SU-DHL-6 (cell line): ENCODE data around the gene ABR.

Experiments used
- H2AFZ ChIP-seq: fragments of 200-600 bp; sonication (generic); 2 replicates; pipeline ENCODE4 v1.6.1; 2014; ENCODE audit warnings: low read depth, mild to moderate bottlenecking, moderate library complexity, mixed read lengths, antibody characterized with exemption, low read length; ENCODE audit not compliant: severe bottlenecking
- H3F3A ChIP-seq: fragments of 200-600 bp; shearing (Covaris generic); 2 replicates; pipeline ENCODE4 v1.6.0; 2016; ENCODE audit warnings: antibody characterized with exemption, mild to moderate bottlenecking; ENCODE audit not compliant: insufficient read depth
- H3K27ac ChIP-seq: fragments of 200-600 bp; sonication (generic); 2 replicates; pipeline ENCODE4 v1.5.1; 2016; ENCODE audit warnings: low read depth, mild to moderate bottlenecking, low read length, moderate library complexity, mixed read lengths
- H3K27me3 ChIP-seq: fragments of 200-600 bp; sonication (generic), shearing (Covaris generic); 2 replicates; pipeline ENCODE4 v1.6.0; 2014; ENCODE audit warnings: mild to moderate bottlenecking, low read length
- H3K36me3 ChIP-seq: fragments of 200-600 bp; sonication (generic); 2 replicates; pipeline ENCODE4 v1.6.1; 2014; ENCODE audit warnings: mild to moderate bottlenecking, low read length, mixed read lengths
- H3K4me2 ChIP-seq: fragments of 300-600, 200-600 bp; shearing (Covaris generic), sonication (generic); 2 replicates; pipeline ENCODE4 v1.6.0; 2014; ENCODE audit warnings: low read length, low read depth, mild to moderate bottlenecking; ENCODE audit not compliant: poor library complexity, severe bottlenecking
- H3K4me3 ChIP-seq: fragments of 200-600 bp; sonication (generic); 2 replicates; pipeline ENCODE4 v1.5.1; 2014; ENCODE audit warnings: antibody characterized with exemption, low read length, mild to moderate bottlenecking, mixed read lengths; ENCODE audit not compliant: insufficient read depth, poor library complexity, severe bottlenecking
- H3K79me2 ChIP-seq: fragments of 200-600 bp; sonication (generic); 2 replicates; pipeline ENCODE4 v1.6.1; 2014; ENCODE audit warnings: mild to moderate bottlenecking, low read length, moderate library complexity; ENCODE audit not compliant: insufficient read depth
- H3K9ac ChIP-seq: fragments of 200-600 bp; sonication (generic); 2 replicates; pipeline ENCODE4 v1.7.0; 2014; ENCODE audit warnings: mild to moderate bottlenecking, low read length
- H3K9me2 ChIP-seq: fragments of 200-600 bp; sonication (generic); replicated peaks from 2 replicates; pipeline ENCODE4 v1.6.1; 2014; ENCODE audit warnings: low read length; ENCODE audit not compliant: insufficient read depth
- H3K9me3 ChIP-seq: fragments of 200-600 bp; sonication (generic); 2 replicates; pipeline ENCODE4 v1.6.1; 2014; ENCODE audit warnings: low read length, mixed read lengths; ENCODE audit not compliant: insufficient read depth
- H4K20me1 ChIP-seq: fragments of 200-600 bp; sonication (generic); 2 replicates; pipeline ENCODE4 v1.6.1; 2014; ENCODE audit warnings: low read depth, mild to moderate bottlenecking, antibody characterized with exemption, low read length, moderate library complexity, mixed read lengths
- EZH2phosphoT487 ChIP-seq: fragments of 200-600 bp; sonication (generic), shearing (Covaris generic); conservative IDR thresholded peaks from 2 replicates; pipeline ENCODE4 v1.6.1; 2018; ENCODE audit warnings: mild to moderate bottlenecking, antibody characterized with exemption, low read length, moderate library complexity, mixed read lengths
- TF ChIP-seq, protein P1 (sequence below): fragments of 200-600 bp; sonication (generic); IDR thresholded peaks from one replicate; pipeline ENCODE4 v1.5.1; 2017; ENCODE audit warnings: antibody characterized with exemption, mild to moderate bottlenecking, low read length, moderate library complexity; ENCODE audit not compliant: insufficient read depth, poor library complexity, severe bottlenecking

ABR gene

DNA sequence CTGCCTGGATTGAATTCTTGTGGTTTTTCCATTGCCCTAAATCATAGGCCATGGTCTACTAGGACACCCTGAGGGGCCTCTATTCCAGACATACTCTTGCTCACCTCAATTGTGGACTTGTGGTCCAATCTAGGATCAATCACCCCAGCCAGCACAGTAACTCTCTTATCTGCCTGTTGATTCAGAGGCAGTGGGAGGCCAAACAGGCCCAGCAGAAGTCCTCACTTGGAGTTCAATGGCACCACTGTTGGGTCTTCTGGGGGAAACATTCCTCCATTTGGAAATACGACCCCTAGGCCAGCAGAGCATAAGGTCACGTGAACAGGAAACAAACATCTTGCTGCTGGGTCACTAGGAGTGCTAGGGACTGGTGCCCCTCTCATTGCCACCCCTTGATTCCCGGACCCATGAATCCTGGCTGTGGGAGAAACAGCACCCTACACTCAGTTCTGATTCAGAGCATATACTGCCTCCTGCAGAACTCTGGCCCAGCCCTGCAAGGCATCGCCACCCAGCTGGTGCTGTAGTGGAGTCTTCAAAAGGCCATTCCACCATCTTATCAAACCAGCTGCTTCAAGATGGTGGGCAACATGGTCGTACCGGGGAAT is 193.4 kb downstream of the ABR start:
- H3K9me3 ChIP-seq = no peaks in the 10 kb centered on the region
- no peak for TF ChIP-seq EZH2phosphoT487
- TF ChIP-seq, protein P1, sequence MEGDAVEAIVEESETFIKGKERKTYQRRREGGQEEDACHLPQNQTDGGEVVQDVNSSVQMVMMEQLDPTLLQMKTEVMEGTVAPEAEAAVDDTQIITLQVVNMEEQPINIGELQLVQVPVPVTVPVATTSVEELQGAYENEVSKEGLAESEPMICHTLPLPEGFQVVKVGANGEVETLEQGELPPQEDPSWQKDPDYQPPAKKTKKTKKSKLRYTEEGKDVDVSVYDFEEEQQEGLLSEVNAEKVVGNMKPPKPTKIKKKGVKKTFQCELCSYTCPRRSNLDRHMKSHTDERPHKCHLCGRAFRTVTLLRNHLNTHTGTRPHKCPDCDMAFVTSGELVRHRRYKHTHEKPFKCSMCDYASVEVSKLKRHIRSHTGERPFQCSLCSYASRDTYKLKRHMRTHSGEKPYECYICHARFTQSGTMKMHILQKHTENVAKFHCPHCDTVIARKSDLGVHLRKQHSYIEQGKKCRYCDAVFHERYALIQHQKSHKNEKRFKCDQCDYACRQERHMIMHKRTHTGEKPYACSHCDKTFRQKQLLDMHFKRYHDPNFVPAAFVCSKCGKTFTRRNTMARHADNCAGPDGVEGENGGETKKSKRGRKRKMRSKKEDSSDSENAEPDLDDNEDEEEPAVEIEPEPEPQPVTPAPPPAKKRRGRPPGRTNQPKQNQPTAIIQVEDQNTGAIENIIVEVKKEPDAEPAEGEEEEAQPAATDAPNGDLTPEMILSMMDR = no peak
- H2AFZ ChIP-seq = no peak overlapping the region

DNA sequence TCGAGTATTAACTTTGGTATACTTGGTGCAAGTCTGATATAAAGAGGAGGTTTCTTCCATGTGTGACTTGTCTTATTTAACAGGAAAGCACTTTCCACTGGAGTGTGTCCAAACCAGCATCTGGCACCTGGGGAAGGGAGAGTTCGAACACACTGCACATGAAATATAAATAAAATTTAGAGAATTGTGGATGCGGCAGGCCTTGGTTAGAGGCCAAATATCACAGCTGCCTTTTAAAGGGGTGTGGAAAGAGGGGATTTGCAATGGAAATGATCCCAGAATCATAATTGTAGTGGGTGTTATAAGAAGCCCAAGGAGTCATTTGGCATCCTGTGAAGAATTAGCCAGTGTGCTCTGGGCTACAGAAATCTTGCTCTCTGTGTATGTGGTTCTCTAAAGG is 195.9 kb downstream of the ABR start:
- Histone ChIP-seq H3K4me2 (no peak overlapping the region), H3K36me3 (no peaks in the 10 kb centered on the region), H3K9me3 (no peaks in the 10 kb centered on the region), H3K9me2 (no peaks in the 10 kb centered on the region), H3F3A (peaks cover 14% of the 10 kb centered on the region; the same call in 1 of the 2 replicates), H3K27ac (no peak overlapping the region), H3K27me3 (no peaks in the 10 kb centered on the region), H4K20me1 (no peaks in the 10 kb centered on the region; the same call in 1 of the 2 replicates), H2AFZ (no peak overlapping the region), H3K9ac (no peak overlapping the region), H3K4me3 (no peak overlapping the region), H3K79me2 (no peaks in the 10 kb centered on the region)
- TF ChIP-seq, protein P1 = no peak
- no peak for TF ChIP-seq EZH2phosphoT487

More for the DNA sequence above, 193.4 kb downstream of the ABR start:
- Histone ChIP-seq H3K9ac (no peak overlapping the region), H4K20me1 (no peaks in the 10 kb centered on the region), H3K79me2 (no peaks in the 10 kb centered on the region), H3K27me3 (no peaks in the 10 kb centered on the region), H3K4me2 (no peak overlapping the region), H3K36me3 (no peaks in the 10 kb centered on the region), H3K4me3 (no peak overlapping the region), H3K9me2 (no peaks in the 10 kb centered on the region), H3K27ac (no peak overlapping the region), H3F3A (no peaks in the 10 kb centered on the region)

DNA sequence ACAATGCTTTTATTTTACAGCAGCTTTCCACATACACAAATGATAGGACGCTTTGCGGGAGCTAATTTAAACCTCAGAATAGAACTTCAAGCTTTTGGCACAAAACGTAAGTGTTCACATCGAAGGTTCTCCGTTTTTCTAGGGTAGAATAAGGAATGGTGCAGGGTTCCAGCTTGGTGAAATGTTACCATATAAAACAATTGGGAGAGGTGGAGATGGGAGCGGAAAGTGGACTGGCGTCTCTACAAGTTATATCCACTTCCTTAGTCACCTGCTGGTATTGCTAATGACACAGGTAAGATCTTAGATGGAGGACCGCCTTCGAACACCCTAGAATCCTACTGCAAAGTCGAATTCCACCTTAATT is 198.5 kb downstream of the ABR start:
- H3K36me3 ChIP-seq = no peaks in the 10 kb centered on the region
- no peak overlapping the region for H2AFZ ChIP-seq
- no peak overlapping the region for H3K9ac ChIP-seq
- TF ChIP-seq EZH2phosphoT487 = no peak
- TF ChIP-seq, protein P1 = no peak
- no peaks in the 10 kb centered on the region; the same call in 1 of the 2 replicates for H4K20me1 ChIP-seq
- no peak overlapping the region for H3K4me3 ChIP-seq
- H3K9me3 ChIP-seq = no peaks in the 10 kb centered on the region
- H3K27ac ChIP-seq = no peak overlapping the region
- no peaks in the 10 kb centered on the region for H3K9me2 ChIP-seq
- H3K79me2 ChIP-seq = no peaks in the 10 kb centered on the region
- peak overlapping the region; percentile 73 for H3K4me2 ChIP-seq
- peaks cover 14% of the 10 kb centered on the region; the same call in 1 of the 2 replicates for H3F3A ChIP-seq
- H3K27me3 ChIP-seq = no peaks in the 10 kb centered on the region
